Body of pancreas (tissue), 4 donors: ENCODE measurements around the gene ITPK1.

ENCODE experiments used
- POLR2A ChIP-seq, 3 donors: fragments of 450-650 bp; IDR thresholded peaks; one replicate each; pipeline ENCODE4 v1.6.1; 2016; ENCODE audit warnings: antibody characterized with exemption in 3 of 3, mild to moderate bottlenecking in 2 of 3
- TF ChIP-seq, protein P1 (sequence below), 7 experiments: fragments of 450-650 bp in 4 of 7; fragments of 200-600 bp in 3 of 7; sonication (generic) in 3 of 7; IDR thresholded peaks; one replicate each; pipeline ENCODE4 v1.5.1; 2016 to 2019; ENCODE audit warnings: antibody characterized with exemption in 7 of 7

DNA sequence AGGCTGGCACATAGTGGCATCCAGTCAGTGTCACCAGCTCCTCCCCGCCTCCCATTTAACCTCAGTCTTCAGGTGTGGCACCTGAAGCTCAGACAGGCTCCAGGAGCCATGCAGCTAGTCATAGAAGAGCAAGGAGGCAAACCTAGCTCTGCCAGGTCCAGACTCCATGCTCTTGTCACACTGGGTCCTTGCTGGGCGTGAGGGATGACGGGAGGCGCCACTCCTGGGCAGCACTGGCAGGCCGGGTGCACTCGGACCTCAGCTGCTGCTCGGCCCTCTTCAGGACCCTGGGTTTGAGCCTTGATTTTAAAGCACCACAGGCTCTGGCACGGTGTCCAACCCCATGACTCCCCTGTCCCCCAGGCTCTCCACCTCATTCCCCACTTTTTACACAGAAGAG, 24.1 kb downstream of the ITPK1 start:
- TF ChIP-seq, protein P1, sequence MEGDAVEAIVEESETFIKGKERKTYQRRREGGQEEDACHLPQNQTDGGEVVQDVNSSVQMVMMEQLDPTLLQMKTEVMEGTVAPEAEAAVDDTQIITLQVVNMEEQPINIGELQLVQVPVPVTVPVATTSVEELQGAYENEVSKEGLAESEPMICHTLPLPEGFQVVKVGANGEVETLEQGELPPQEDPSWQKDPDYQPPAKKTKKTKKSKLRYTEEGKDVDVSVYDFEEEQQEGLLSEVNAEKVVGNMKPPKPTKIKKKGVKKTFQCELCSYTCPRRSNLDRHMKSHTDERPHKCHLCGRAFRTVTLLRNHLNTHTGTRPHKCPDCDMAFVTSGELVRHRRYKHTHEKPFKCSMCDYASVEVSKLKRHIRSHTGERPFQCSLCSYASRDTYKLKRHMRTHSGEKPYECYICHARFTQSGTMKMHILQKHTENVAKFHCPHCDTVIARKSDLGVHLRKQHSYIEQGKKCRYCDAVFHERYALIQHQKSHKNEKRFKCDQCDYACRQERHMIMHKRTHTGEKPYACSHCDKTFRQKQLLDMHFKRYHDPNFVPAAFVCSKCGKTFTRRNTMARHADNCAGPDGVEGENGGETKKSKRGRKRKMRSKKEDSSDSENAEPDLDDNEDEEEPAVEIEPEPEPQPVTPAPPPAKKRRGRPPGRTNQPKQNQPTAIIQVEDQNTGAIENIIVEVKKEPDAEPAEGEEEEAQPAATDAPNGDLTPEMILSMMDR (IDR thresholded peaks at IDR 0.05) = no peak
- TF ChIP-seq POLR2A (IDR thresholded peaks at IDR 0.05) = no peak
